CD4-positive, alpha-beta T cell treated with Interleukin-15 for 4 hours (primary cell): Measurements from ENCODE around the gene TMEM145.

Source experiments
- DNase-seq: peaks from one replicate; pipeline ENCODE4 v3.0.0-alpha.2; 2020; ENCODE audit warnings: low spot score

TMEM145 gene

DNA sequence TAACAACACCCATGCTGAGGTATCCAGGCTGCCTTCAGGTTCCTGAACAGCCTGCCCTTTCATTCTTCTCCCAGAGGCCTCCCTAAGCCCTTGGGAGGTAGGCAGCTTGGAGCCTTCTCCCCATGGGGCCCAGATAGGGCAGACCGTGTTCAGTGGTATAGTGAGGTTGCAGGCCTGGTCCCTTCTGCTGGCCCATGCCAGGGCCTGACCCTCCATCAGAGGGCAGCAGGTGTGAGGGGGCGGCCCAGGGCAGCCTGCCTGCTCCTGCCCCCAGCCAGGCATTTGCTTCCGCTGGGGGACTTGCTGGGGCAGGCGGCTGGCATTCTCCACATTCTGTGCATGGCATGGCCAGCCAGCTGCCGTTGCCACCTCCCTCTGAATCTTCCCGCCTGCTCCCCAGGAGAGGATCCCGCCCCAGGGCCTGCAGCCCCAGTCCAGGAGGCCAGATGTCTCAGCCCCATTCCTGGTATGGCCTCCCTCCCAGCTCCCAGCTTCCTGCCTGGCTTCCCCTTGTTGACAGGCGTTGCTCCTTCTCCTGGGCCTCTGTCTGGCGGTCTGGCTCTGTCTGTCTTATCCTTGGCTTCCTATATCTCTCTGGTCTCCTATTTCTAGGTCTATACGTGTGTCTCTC lies 35.2 kb upstream of the TMEM145 start:
- DNase-seq = no peak

DNA sequence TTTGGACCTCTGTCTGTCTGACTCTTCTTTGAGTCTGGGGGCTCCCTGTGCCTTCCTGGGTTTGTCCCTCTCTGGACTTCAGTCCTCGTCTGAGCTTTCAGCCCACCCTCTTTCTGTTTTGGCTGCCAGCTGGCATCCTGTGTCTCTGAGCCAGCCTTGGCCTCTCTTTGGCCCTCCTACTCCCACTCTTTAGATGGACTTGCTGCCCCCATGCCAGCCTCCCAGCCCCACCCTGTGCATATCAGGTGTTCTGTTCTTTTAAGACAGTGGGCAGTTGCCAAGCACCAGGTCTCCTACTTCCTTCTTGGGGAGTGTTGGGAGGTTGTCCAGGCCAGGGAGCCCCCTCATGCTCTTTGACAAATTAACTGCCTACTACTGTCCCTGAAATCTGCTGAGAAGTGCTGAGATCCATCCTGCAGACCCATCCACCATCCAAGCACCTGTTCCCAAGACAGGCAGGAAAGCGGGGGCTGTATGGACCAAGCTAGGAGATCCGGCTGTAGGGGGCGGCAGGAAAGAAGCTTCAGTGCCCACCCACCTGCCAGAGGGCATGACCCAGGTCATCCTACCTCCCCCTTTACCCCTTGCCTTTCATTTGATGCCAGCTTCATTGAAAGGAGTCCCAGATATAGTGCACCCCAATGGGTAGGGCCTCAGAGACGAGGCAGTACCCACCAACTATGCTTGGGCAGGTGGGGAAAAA lies 34.5 kb upstream of the TMEM145 start:
- no peak for DNase-seq

DNA sequence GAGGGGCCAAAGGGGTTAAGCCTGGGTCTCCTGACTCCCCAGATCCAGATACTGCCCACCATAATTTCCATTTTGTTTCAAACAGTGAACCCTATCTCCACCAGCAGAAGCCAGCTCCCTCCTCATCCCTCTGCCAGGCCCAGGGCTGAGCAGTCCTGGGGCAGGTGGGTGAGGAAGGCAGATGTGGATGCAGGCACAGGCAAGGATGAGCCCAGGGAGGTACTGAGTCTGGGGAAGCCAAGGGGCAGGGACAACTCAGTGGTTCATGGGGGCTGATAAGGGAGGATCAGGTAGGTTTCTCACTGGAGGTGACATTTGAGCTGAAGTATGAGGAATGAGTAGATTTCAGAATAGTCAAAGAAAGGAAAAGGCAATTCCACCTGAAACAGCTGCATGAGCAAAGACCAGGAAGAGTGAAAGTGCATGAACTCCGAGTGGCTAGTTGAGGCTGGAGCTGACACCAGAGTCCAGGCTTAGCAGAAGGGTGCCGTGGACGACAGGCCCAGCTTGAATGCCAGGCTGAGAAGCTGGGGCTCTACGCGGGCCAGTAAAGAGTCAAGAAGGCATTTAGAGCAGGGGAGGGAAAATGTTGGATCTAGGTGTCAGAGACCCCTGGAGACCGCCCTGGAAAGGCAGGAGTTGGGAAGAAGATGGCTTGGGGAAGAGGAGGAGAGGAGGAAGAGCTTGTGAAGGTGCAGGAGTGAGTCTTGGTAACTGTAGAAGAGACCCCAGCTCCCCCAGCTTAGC lies 33.8 kb upstream of the TMEM145 start:
- DNase-seq = no peak

DNA sequence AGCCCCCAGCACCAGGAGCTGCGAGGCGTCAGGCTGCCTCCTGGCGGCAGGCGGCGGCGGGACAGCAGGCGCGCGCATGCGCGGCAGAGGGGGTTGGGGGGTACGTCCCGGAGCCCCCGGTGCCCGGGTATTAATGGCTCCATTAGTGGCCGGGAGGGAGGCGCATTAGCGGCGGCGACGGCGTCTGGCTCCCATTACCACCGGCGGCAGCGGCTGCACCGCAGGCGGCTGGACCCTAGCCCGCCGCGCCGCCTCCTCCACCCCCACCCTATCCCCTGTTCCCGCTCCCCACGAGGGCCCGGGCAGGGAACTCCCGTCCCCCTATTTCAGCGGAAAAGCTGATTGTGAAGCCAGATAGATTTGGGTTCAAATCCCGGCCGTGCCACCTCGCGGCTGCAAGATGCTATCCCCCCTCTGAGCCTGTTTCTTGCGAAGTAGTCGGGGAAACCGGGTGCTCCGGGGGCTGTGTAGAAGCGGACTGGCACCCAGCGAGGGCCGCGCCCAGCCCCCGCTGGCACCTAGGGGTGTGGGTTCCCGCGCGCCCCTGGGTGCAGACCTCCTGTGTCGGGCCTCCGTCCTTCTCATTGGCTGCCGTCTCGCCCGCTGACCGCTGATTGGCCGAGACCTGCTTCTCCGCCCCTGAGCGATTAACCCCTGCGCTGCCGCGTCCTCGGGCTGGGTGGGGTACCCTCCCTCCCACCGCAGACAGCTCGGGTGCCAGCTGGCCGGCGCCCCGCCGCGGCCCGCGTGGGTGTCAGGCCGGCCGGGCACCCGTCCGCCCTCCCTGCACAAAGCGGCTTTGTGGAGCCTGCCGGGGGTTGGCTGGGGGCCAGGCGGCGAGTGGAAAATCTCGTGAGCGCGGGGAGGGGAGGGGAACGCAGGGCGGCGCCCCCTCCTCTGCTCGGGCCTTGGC lies 33.0 kb upstream of the TMEM145 start:
- peak; percentile 91 for DNase-seq

DNA sequence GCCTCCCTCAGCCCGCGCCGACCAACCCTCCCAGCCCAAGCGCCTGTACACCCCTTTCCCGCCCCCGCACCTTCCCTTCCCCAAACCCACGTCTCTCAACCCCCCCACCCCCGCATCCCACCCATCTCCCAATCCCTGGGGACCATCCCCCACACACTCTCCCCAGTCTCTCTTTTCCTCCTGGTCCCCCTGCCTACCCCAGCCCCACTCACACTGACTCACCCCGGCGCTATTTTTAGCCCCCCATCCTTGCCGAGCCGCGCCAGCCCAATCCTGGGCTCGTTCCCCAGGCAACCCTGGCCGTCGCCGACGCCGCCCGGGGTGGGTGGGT lies 32.3 kb upstream of the TMEM145 start:
- DNase-seq = no peak

DNA sequence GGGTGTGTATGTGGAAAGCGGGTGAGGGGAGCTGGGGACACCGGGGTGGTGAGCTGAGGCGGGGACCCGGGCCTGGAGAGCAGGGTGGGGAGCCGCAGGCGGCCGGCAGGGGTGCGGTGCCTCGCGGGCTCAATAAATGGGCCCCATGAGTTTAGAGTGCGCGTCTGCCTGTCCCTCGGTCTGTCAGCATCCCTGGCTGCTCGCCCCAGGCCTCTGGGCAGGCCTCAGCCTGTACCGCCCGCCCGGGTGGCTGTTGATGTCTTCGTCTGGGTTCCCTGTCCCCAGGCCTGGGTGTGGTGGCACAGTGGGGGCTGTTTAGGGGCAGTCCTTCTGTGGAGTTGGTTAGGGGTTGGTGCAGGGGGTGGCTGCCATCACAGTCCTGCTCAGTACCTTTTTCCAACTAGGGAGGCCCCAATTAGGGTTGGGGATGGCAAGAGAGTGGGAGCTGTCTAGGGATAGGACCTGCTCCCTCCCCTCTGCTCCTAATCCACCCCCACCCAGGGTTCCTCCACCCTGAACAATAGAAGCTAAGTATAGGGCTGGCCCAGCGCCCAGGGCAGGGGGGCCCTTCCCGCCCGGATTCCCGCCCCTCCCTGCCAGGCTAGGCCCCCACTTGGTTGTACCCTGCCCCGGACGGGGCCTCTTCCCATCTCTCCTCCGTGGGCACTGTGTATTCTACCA lies 31.8 kb upstream of the TMEM145 start:
- DNase-seq = no peak

DNA sequence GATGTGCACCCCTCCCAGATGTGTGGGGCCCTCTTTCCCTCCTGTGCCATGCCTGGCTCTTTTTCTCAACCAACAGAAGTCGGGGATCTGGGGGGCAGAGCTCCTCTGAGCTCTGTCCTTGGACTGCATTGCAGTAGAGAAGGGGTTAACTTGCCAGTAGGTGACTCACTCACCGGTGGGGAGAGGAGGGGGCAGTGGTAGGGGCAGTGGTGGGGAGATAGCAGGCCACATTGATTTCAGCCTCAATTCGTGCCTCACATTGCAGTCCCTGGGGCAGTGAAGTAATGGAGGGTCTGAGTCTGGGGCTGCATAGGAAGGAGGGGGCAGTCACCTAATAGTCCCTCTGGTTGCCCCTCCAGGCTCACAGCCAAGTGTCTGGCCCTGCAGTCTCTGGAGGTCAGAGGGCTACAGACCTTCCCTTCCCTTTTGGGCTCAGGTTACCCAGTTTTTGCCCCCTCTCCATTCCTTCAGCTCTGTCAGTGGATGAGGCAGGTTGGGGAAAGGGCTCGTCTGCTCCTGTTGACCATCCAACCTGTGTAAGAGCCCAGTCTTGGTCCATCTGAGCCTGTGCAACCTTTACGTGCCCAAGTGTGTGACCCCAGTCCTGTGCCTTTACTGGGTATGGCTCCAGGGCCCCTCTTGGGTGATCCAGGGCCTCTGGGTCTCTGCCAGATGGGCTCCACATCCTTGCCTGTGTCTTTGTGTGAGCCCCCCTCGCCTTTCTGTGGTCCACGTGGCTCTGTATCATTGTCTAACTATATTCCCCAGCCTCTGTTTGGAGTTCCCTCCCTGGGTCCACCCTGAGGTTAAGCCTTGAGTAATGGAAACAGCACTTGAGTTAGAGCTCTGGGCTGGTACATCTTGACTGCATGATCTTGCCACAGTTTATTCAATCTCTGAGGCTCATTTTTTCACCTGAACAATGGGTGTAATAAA lies 31.0 kb upstream of the TMEM145 start:
- DNase-seq = no peak

DNA sequence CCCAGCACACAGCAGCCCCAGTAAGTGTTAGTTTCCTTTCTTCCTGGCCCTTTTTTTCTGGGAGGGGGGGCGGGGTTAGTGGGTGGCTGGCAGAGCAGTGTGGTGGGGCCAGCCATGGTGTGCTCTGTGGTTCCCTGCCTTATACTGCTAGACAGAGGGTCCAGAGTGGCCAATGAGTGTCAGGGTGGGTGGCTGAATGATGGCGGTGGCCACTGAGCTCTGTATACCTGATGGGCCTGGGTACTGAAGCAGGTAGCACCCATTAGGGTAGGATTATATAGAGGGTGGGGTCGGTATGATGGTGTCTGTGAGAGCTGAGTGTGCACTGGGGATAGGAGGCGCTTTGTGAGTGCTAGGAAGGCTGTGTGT lies 30.3 kb upstream of the TMEM145 start:
- no peak for DNase-seq

DNA sequence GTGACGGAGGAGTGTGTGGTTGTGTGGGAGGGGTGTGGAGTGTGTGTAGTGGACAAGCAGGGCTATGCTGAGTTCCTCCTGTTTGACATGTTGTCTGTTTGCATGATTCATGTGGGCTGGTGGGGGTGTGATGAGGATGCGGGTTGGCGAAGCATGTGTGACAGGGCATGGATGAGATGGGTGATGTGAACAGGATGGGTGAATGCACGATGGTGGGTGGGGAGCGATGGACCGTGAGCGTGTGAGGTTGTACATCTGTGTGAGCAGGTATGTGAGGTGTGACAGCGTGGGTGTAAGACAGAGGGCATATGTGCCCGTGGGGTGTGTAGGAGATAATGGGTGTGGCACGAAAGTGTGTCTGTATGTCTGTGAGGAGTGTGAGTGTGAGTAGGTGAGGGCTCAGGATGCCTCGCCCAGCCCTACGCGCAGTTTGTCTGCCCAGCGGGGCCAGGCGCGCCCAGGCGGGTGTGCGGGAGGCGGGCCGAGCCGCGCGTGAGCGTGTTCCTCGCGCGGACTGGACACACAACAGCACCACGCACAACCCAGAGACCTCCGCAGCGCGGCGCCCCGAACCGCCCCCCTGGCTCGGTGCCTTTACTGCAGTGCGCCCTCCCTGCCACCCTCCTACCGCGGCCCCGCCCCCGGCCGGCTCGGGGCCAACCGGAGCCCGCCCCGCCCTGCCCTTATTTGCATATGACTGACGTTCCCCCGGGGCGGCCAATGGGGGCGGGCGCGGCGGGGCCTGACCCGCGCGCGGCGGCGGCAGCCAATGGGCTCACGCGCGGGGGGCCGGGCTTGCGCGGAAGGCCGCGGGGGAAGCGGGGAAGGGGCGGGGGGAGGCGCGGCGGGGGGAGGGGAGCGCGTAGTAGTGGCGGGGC lies 29.7 kb upstream of the TMEM145 start:
- peak; percentile 97 for DNase-seq

DNA sequence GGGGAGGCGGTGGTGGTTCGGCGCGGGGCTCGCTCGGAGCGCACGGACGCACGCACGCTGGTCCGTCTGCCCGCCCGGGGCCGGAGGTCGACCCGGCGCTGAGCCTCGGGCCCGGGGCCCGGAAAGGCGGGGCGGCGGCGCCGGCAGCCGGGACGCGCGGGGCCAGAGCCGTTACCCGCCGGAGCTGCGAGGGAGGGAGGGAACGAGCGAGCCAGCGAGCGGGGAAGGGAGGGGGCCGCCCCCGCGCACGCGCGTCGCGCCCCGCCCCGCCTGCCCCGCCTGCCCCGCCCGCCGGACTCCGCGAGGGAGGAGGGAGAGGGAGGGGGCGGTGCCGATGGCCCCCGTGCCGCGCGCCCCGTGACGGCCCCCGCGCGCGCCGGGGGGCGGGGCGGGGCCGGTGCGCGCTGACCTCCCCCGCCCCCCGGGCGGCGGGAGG lies 29.0 kb upstream of the TMEM145 start:
- peak; percentile 86 for DNase-seq

DNA sequence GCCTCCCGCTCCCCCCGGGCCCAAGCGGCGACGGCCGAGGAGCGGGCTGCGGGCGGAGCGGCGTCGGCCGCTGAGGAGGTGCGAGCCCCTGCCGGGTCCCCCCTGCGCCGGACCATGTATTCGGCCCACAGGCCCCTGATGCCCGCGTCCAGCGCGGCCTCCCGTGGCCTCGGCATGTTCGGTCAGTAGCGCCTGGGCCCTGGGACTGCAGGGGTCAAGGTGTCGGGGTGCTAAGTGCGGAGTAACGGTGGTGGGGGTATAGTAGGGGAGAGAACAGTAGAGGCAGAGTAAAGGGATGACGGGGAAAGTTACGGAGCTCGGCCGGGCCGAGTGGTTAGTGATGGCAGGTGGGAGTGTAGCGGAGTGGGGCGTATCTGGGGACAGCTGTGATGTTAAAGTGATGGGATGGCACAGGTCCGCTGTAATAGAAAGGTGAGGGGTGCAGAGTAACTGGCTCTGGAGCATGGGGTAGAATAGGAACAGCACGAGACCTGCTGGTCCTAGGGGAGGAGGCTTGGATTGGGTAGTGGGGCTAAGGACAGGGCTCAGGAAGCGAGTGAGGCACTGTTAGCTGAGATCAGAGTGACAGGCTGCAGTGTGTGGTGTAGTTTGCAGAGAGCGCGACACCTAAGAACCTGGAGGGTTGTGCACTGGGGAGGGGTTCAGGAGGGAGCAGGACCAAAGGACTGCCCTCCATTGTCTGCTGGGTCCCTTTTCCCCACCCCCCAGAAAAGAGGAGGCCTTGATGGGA lies 28.3 kb upstream of the TMEM145 start:
- DNase-seq = no peak

DNA sequence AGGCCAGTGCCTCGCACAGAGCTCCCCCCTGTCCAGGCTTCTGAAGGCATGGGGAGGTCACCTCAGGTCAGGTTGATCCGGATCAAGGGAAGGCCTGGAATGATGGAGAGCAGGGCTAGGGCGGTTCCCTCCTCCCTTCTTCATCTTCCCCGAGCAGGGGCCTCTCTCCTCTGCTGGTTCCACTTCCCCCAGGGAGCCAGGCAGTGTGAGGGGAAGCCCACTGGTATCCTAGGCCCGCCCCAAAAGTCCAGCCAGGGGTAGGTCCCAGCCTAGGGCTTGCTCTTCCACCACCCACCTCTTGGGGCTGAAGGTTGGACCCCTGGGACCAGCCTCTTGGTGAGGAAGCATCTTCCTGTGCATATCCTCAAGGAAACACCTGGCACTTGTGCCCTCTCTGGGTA lies 27.6 kb upstream of the TMEM145 start:
- no peak for DNase-seq

DNA sequence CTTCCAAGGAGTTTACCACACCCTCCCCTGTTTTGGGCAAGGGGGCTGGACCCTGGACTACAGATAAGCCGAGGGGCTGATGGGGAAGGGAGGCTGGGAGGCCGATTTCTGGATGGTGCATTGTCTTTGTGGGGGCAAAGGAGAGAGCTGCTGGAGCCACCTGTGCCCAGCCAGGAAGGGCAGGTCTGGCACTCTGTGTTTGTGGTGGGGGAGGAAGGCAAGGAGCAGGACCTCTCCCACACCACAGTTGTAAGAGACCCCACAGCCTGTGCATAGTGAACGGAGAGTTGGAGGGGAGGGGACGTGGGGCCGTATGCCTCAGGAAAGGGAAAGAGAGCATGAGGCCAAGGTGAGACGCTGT lies 27.1 kb upstream of the TMEM145 start:
- DNase-seq = no peak

DNA sequence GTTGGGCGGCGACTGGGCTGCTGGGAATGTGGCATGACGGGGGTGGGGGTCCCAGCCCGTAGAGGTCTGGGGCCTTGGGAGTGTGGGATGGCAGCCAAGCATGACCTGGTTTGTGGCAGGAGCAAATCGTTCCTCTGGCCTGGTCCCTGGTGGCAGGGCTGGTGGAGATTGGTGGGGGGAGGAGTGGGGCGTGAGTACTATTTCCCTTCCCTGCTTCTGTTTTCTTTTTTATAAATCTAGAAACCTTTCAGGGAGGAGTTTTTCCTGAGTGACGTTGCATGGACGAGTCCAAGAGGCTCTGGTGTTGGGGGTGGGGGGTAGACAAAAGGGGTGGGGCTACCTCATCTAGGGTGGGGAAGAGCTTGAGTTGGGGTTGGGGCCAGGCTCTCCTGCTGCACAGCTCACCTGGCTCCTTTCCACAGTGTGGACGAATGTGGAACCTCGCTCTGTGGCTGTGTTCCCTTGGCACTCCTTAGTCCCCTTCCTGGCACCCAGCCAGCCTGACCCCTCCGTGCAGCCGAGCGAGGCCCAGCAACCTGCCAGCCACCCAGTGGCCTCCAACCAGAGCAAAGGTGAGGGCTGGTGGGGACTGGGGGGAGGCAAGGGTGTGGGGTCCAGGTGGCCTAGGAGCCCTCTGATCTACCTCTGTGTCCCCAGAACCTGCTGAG lies 26.6 kb upstream of the TMEM145 start:
- DNase-seq = no peak

DNA sequence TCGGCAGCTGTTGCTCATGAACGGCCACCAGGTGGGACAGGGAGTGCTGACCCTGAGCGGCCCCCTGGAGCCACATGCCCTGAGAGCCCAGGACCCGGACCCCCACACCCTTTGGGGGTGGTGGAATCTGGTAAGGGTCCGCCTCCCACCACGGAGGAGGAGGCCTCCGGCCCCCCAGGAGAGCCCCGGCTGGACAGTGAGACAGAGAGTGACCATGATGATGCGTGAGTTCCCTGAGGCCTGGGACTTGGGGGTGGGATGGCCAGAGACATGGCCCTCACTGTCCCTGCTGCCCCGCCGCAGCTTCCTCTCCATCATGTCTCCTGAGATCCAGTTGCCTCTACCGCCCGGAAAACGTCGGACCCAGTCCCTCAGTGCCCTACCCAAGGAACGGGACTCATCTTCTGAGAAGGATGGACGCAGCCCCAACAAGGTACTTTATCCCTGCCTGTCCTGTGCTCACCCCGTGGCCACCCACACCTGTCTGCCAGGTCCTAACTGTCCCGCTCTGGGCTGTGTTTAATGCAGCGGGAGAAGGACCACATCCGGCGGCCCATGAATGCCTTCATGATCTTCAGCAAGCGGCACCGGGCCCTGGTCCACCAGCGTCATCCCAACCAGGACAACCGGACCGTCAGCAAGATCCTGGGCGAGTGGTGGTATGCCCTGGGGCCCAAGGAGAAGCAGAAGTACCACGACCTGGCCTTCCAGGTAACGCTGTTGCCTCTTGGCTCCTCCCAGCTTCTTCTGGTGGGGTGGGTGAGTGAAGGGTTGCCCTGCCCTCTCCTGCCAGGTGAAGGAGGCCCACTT lies 25.9 kb upstream of the TMEM145 start:
- no peak for DNase-seq

DNA sequence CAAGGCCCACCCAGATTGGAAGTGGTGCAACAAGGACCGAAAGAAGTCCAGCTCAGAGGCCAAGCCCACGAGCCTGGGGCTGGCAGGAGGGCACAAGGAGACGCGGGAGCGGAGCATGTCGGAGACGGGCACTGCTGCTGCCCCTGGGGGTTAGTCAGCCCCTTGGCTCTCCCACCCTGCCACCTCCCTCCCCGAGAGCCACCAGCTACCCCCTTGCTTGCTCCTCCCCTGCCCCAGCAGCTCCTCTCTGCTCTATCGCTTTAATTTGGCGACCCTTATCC lies 25.3 kb upstream of the TMEM145 start:
- DNase-seq = no peak

DNA sequence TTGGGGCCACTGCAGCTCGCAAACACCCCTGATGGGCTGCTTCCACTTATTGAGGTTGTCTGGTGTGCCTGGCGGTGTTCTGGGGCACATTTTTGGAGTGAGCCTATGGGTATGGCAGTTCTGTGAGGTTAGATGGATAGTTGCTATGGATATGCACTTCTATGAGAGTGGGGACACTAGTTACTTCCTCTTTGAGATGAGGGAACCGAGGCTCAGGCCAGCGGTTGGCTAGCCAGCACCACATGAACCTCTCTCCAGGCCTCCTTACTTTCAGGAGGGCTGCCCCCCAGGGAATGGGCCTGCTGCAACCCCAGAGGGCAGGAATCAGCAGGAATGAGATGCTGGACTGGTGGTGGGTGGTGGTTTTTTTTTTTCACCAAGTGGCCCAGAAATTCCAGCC lies 24.7 kb upstream of the TMEM145 start:
- DNase-seq = no peak
